CD4-positive, alpha-beta T cell treated with Interleukin-12 subunit alpha and Interleukin-12 subunit beta, for 1 hour (primary cell): ENCODE data around the gene PTPA.

Experiments used
- DNase-seq: peaks from one replicate; pipeline ENCODE4 v3.0.0-alpha.2; 2020

Gene PTPA

GRCh38 chr9:129110740-129111527 is at the start of gene PTPA, which contains the start of gene CRAT:
TSS of gene PTPA (plus strand) at chr9:129111415. CDS start at chr9:129111601, 186 bp downstream.
TSS of gene CRAT (minus strand) at chr9:129110793. CDS start at chr9:129110509, 284 bp downstream.
- DNase-seq = peak; percentile 96

GRCh38 chr9:129063061-129063460 is 48.2 kb upstream of the PTPA start:
- no peak for DNase-seq

GRCh38 chr9:129064499-129064908 is 46.7 kb upstream of the PTPA start:
- DNase-seq = no peak

- DNase-seq = no peak
These were observed 43.1 kb upstream of the PTPA start for GRCh38 chr9:129068110-129068509.

GRCh38 chr9:129068990-129069861 is 42.0 kb upstream of the PTPA start:
- DNase-seq = peak; percentile 62

GRCh38 chr9:129069862-129070641 is 41.2 kb upstream of the PTPA start:
- DNase-seq = no peak

GRCh38 chr9:129070696-129071525 is 40.3 kb upstream of the PTPA start:
- DNase-seq = no peak

GRCh38 chr9:129071526-129072126 is 39.6 kb upstream of the PTPA start:
- DNase-seq = no peak

GRCh38 chr9:129072171-129072570 is 39.0 kb upstream of the PTPA start:
- no peak for DNase-seq

GRCh38 chr9:129073404-129073803 is 37.8 kb upstream of the PTPA start:
- peak; percentile 12 for DNase-seq

GRCh38 chr9:129074106-129074505 is 37.1 kb upstream of the PTPA start:
- no peak for DNase-seq

- DNase-seq = no peak
These were observed 35.1 kb upstream of the PTPA start for GRCh38 chr9:129075996-129076639.

GRCh38 chr9:129076640-129077037 is 34.6 kb upstream of the PTPA start:
- no peak for DNase-seq

- DNase-seq = no peak
These were observed 34.0 kb upstream of the PTPA start for GRCh38 chr9:129077236-129077635.

GRCh38 chr9:129078691-129079503 is 32.3 kb upstream of the PTPA start:
- DNase-seq = no peak

- no peak for DNase-seq
These were observed 31.4 kb upstream of the PTPA start for GRCh38 chr9:129079829-129080228.

GRCh38 chr9:129080298-129080600 is 31.0 kb upstream of the PTPA start:
- no peak for DNase-seq

GRCh38 chr9:129080601-129081387 is 30.4 kb upstream of the PTPA start, which contains the start of gene DOLPP1:
TSS of gene DOLPP1 (plus strand) at chr9:129081111. CDS start at chr9:129081132, 21 bp downstream.
- DNase-seq = peak; percentile 100

GRCh38 chr9:129081388-129081904 is 29.8 kb upstream of the PTPA start:
- no peak for DNase-seq
